ENCODE results near the gene FBXW11. TPM values are rescaled to one million over a fixed set of nuclear protein-coding genes. Genes with fewer than 3 reads are reported as not detected.

Gene FBXW11
- total RNA-seq, 1 donor from 2014 or later: 64.7 TPM

DNA sequence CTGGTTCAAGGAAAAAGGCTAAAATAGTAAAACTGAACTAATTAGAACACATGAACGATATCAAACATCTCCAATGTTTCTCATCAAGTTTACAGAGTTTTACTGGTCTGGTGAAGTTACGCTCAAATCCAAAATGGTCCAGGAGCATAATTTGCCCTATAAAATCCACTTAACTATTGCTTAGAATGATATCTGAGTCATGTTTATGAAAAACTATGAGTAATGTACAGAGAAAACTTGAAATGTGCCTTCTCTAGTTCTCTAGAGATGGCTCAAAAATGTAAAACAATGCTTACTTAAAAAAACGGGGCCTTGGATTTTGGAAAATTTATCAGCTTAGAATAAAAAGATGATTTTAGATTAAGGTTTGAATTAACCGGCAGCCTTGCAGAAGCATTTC is 108.1 kb downstream of the FBXW11 start:
- FAIRE-seq: peak; percentile 49
- Mint-ChIP-seq H3K36me3 (ENCODE audit: low read depth, unreplicated experiment) (peaks cover 10% of the 10 kb centered on the region), H3K4me1 (ENCODE audit: low read depth, unreplicated experiment) (peaks cover 14% of the 10 kb centered on the region), H3K4me3 (ENCODE audit: unreplicated experiment) (no peak overlapping the region), H3K27me3 (ENCODE audit: low read depth, unreplicated experiment) (no peaks in the 10 kb centered on the region), H3K27ac (ENCODE audit: unreplicated experiment) (no peak overlapping the region), H3K9me3 (ENCODE audit: unreplicated experiment) (no peaks in the 10 kb centered on the region)
- H3K4me2 ChIP-seq (ENCODE audit: low read length): no peak overlapping the region
- H2AFZ ChIP-seq (ENCODE audit: low read depth, low read length): no peak overlapping the region
- no peaks in the 10 kb centered on the region for H3K27me3 ChIP-seq (ENCODE audit: insufficient read depth, low read length)
- no peak for DNase-seq (ENCODE audit: low read depth)
- H3K27ac ChIP-seq (ENCODE audit: low read depth, low read length): no peak overlapping the region
- no peak overlapping the region for H3K4me3 ChIP-seq (ENCODE audit: insufficient read depth, low read depth, low read length)
- no peak for TF ChIP-seq CTCF (IDR thresholded peaks at IDR 0.05; ENCODE audit: insufficient read depth, low read depth, low read length)
- no peak for TF ChIP-seq EZH2 (IDR thresholded peaks at IDR 0.05; ENCODE audit: insufficient read depth, low read length)
- H3K79me2 ChIP-seq (ENCODE audit: insufficient read depth, low read length): peaks cover 27% of the 10 kb centered on the region
- peaks cover 4% of the 10 kb centered on the region for H3K4me1 ChIP-seq (ENCODE audit: insufficient read depth, low read length)
- no peak overlapping the region for H3K9ac ChIP-seq (ENCODE audit: low read length)
- H4K20me1 ChIP-seq (ENCODE audit: insufficient read depth, low read length): peaks cover 85% of the 10 kb centered on the region
- H3K36me3 ChIP-seq (ENCODE audit: insufficient read depth, low read length): peaks cover 8% of the 10 kb centered on the region
- H3K9me3 ChIP-seq (ENCODE audit: insufficient read depth, low read depth, low read length): no peaks in the 10 kb centered on the region

DNA sequence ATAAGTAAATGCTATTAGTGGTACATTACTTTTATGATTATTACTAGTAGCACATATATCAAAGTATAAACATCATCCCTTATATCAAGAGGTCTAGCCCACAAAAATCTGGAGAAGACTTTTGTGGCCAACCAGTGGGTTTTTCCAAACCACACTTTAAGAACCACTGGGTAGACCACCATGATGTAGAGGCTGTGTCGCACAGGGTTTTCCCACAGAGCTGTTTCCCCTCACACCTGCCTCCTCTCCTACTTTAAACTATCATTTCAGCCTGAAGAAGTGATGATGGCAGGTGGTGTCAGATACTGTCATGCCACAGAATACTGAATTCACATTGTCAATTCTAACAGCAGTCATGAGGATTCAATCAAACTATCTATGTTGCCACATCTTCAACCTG is 109.2 kb downstream of the FBXW11 start:
- Mint-ChIP-seq H3K4me3 (ENCODE audit: unreplicated experiment) (no peak overlapping the region), H3K27ac (ENCODE audit: unreplicated experiment) (no peak overlapping the region), H3K9me3 (ENCODE audit: unreplicated experiment) (no peaks in the 10 kb centered on the region), H3K4me1 (ENCODE audit: low read depth, unreplicated experiment) (peaks cover 20% of the 10 kb centered on the region), H3K27me3 (ENCODE audit: low read depth, unreplicated experiment) (no peaks in the 10 kb centered on the region), H3K36me3 (ENCODE audit: low read depth, unreplicated experiment) (peaks cover 8% of the 10 kb centered on the region)
- Histone ChIP-seq H3K27me3 (ENCODE audit: insufficient read depth, low read length) (no peaks in the 10 kb centered on the region), H3K4me3 (ENCODE audit: insufficient read depth, low read depth, low read length) (no peak overlapping the region), H3K79me2 (ENCODE audit: insufficient read depth, low read length) (peaks cover 17% of the 10 kb centered on the region), H4K20me1 (ENCODE audit: insufficient read depth, low read length) (peaks cover 83% of the 10 kb centered on the region), H3K9ac (ENCODE audit: low read length) (no peak overlapping the region), H3K4me1 (ENCODE audit: insufficient read depth, low read length) (peaks cover 4% of the 10 kb centered on the region), H3K27ac (ENCODE audit: low read depth, low read length) (no peak overlapping the region), H3K9me3 (ENCODE audit: insufficient read depth, low read depth, low read length) (no peaks in the 10 kb centered on the region), H3K4me2 (ENCODE audit: low read length) (no peak overlapping the region), H3K36me3 (ENCODE audit: insufficient read depth, low read length) (peaks cover 8% of the 10 kb centered on the region), H2AFZ (ENCODE audit: low read depth, low read length) (no peak overlapping the region)
- no peak for DNase-seq (ENCODE audit: low read depth)
- no peak for FAIRE-seq
- TF ChIP-seq EZH2 (IDR thresholded peaks at IDR 0.05; ENCODE audit: insufficient read depth, low read length) (no peak), CTCF (IDR thresholded peaks at IDR 0.05; ENCODE audit: insufficient read depth, low read depth, low read length) (no peak)

DNA sequence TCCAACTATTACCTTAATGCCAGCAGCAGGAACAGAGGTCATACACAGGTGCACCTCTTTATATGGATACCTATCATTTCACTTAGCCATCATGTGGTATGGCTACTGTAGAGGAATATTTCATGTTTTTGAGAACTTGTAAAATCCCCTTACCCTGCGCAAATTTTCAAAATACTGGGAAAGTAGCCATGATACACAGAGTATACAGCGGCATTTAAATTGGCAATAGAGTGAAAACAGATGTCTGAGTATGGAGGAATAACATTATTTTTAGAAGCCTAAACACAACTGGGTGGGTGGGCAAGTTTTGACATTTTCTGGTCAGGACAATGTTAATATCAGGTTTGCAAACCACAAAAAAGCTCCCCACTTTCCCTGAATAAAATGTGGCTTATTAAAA is 111.4 kb downstream of the FBXW11 start:
- FAIRE-seq: no peak
- TF ChIP-seq EZH2 (IDR thresholded peaks at IDR 0.05; ENCODE audit: insufficient read depth, low read length) (no peak), CTCF (IDR thresholded peaks at IDR 0.05; ENCODE audit: insufficient read depth, low read depth, low read length) (no peak)
- H3K27me3 Mint-ChIP-seq (ENCODE audit: low read depth, unreplicated experiment): no peaks in the 10 kb centered on the region

More for the DNA sequence above, 111.4 kb downstream of the FBXW11 start:
- no peak for DNase-seq (ENCODE audit: low read depth)
- Mint-ChIP-seq H3K4me1 (ENCODE audit: low read depth, unreplicated experiment) (peaks cover 20% of the 10 kb centered on the region), H3K9me3 (ENCODE audit: unreplicated experiment) (no peaks in the 10 kb centered on the region), H3K36me3 (ENCODE audit: low read depth, unreplicated experiment) (peaks cover 8% of the 10 kb centered on the region), H3K4me3 (ENCODE audit: unreplicated experiment) (no peak overlapping the region), H3K27ac (ENCODE audit: unreplicated experiment) (no peak overlapping the region)
- Histone ChIP-seq H3K27me3 (ENCODE audit: insufficient read depth, low read length) (no peaks in the 10 kb centered on the region), H3K79me2 (ENCODE audit: insufficient read depth, low read length) (peaks cover 4% of the 10 kb centered on the region), H3K4me3 (ENCODE audit: insufficient read depth, low read depth, low read length) (no peak overlapping the region), H3K36me3 (ENCODE audit: insufficient read depth, low read length) (peaks cover 8% of the 10 kb centered on the region), H3K9ac (ENCODE audit: low read length) (no peak overlapping the region), H4K20me1 (ENCODE audit: insufficient read depth, low read length) (peaks cover 69% of the 10 kb centered on the region), H3K4me1 (ENCODE audit: insufficient read depth, low read length) (peaks cover 4% of the 10 kb centered on the region), H2AFZ (ENCODE audit: low read depth, low read length) (no peak overlapping the region), H3K4me2 (ENCODE audit: low read length) (no peak overlapping the region), H3K9me3 (ENCODE audit: insufficient read depth, low read depth, low read length) (no peaks in the 10 kb centered on the region), H3K27ac (ENCODE audit: low read depth, low read length) (no peak overlapping the region)

Measured in astrocyte (in vitro differentiated cells and primary cell).